HCT116 (cell line): ENCODE measurements around the gene KAZN. TPM values are rescaled to one million over a fixed set of nuclear protein-coding genes. Genes with fewer than 3 reads are reported as not detected.

ENCODE experiments used
- ATAC-seq: fragments of 200-7000 bp; cut with Tn5 transposase; 2 replicates; pipeline ENCODE4 v1.9.1; 2020; ENCODE audit warnings: mild to moderate bottlenecking, moderate library complexity
- BruUV-seq: library from RNA; stranded (reverse); fragments of 400-500 nt; replicated peaks from 2 replicates; lab custom pipeline; 2021; lab: Mats Ljungman, UMichigan
- CTCF ChIA-PET: fragments of 300-600 bp; sonication (Branson Sonifier 250); formaldehyde crosslinking; loops from one replicate; lab custom pipeline; 2021; ENCODE audit warnings: antibody characterized with exemption; lab: Charles Lee
- POLR2A ChIA-PET: fragments of 300-600, 350-600 bp; sonication (Branson Sonifier 250); formaldehyde crosslinking; loops from one replicate; lab custom pipeline; 2021; ENCODE audit warnings: antibody characterized with exemption; lab: Charles Lee
- RAD21 ChIA-PET, 2 experiments: fragments of 300-600 bp; sonication (Branson Sonifier 250); formaldehyde crosslinking; loops; one replicate each; lab custom pipeline; 2023; ENCODE audit warnings: low total read pairs in 2 of 2; ENCODE audit not compliant: uncharacterized antibody in 2 of 2, unreplicated experiment in 2 of 2, low non-redundant PET in 1 of 2; lab: Charles Lee
- DNase-seq: peaks from one replicate; pipeline ENCODE4 v3.0.0-alpha.2; 2010; ENCODE audit warnings: low read depth, low spot score
- H2AFZ ChIP-seq: fragments of 200-600 bp; shearing (Covaris generic), sonication (generic); 2 replicates; pipeline ENCODE4 v1.6.1; 2017; ENCODE audit warnings: low read depth, mixed run types, mixed read lengths, antibody characterized with exemption, low read length; ENCODE audit not compliant: poor library complexity, severe bottlenecking
- H3K27ac ChIP-seq: 2 replicates; pipeline ENCODE4 v1.5.1; 2012; ENCODE audit warnings: low read depth, low read length
- H3K27me3 ChIP-seq: fragments of 200-600 bp; sonication (generic); 2 replicates; pipeline ENCODE4 v1.6.1; 2016; ENCODE audit warnings: mixed run types, low read length, mixed read lengths; ENCODE audit not compliant: insufficient read depth
- H3K36me3 ChIP-seq, 2 experiments: fragments of 200-500 bp in 1 of 2; fragments of 200-600 bp in 1 of 2; sonication (Bioruptor generic) in 1 of 2; sonication (generic) in 1 of 2; 2 replicates each; pipeline versions ENCODE4 v1.5.1 to v1.6.1; 2014 to 2016; ENCODE audit warnings: low read length in 2 of 2, inconsistent platforms in 1 of 2, mixed read lengths in 1 of 2, mixed run types in 1 of 2; ENCODE audit not compliant: insufficient read depth in 2 of 2, control insufficient read depth in 1 of 2
- H3K4me1 ChIP-seq, 2 experiments: fragments of 200-600 bp in 1 of 2; sonication (generic) in 1 of 2; 2 replicates each; pipeline versions ENCODE4 v1.5.1 to v1.6.1; 2012 to 2017; ENCODE audit warnings: low read length in 2 of 2, inconsistent platforms in 1 of 2, mild to moderate bottlenecking in 1 of 2, mixed read lengths in 1 of 2, mixed run types in 1 of 2, moderate library complexity in 1 of 2; ENCODE audit not compliant: insufficient read depth in 2 of 2, control insufficient read depth in 1 of 2
- H3K4me2 ChIP-seq: fragments of 200-600 bp; sonication (generic); 2 replicates; pipeline ENCODE4 v1.6.1; 2017; ENCODE audit warnings: mixed run types, low read length, mixed read lengths
- H3K4me3 ChIP-seq, 2 experiments: fragments of 200-600 bp in 1 of 2; sonication (generic) in 1 of 2; replicated peaks in 1 of 2; 2 replicates each; pipeline ENCODE4 v1.5.1; 2011 to 2016; ENCODE audit warnings: low read length in 2 of 2, control low read depth in 1 of 2, low read depth in 1 of 2, mild to moderate bottlenecking in 1 of 2, mixed read lengths in 1 of 2, mixed run types in 1 of 2
- H3K79me2 ChIP-seq: fragments of 200-600 bp; sonication (generic); 2 replicates; pipeline ENCODE4 v1.6.1; 2017; ENCODE audit warnings: mild to moderate bottlenecking, mixed run types, low read length, moderate library complexity, mixed read lengths; ENCODE audit not compliant: insufficient read depth
- H3K9ac ChIP-seq: fragments of 200-600 bp; sonication (generic); 2 replicates; pipeline ENCODE4 v1.6.1; 2016; ENCODE audit warnings: low read length, mixed read lengths
- H3K9me2 ChIP-seq: fragments of 200-600 bp; sonication (generic), shearing (Covaris generic); 2 replicates; pipeline ENCODE4 v1.6.1; 2017; ENCODE audit warnings: mixed run types, mild to moderate bottlenecking, moderate library complexity; ENCODE audit not compliant: insufficient read depth
- H3K9me3 ChIP-seq, 2 experiments: fragments of 200-500 bp in 1 of 2; fragments of 200-600 bp in 1 of 2; sonication (Bioruptor generic) in 1 of 2; sonication (generic) in 1 of 2; 2 replicates each; pipeline ENCODE4 v1.6.1; 2014 to 2017; ENCODE audit warnings: low read length in 2 of 2, mixed read lengths in 2 of 2, inconsistent platforms in 1 of 2, low read depth in 1 of 2, mild to moderate bottlenecking in 1 of 2, mixed run types in 1 of 2, moderate library complexity in 1 of 2; ENCODE audit not compliant: control insufficient read depth in 1 of 2, insufficient read depth in 1 of 2
- H4K20me1 ChIP-seq: fragments of 200-600 bp; sonication (generic), shearing (Covaris generic); 2 replicates; pipeline ENCODE4 v1.6.1; 2017; ENCODE audit warnings: mixed run types, mild to moderate bottlenecking, moderate library complexity; ENCODE audit not compliant: insufficient read depth
- ATF3 ChIP-seq: IDR thresholded peaks from 2 replicates; pipeline ENCODE4 v1.6.1; 2012
- CBX3 ChIP-seq: IDR thresholded peaks from 2 replicates; pipeline ENCODE4 v1.6.1; 2012; ENCODE audit warnings: low read depth
- CEBPB ChIP-seq: IDR thresholded peaks from 2 replicates; pipeline ENCODE4 v1.6.1; 2012; ENCODE audit warnings: low read depth
- CTCF ChIP-seq, 3 experiments: fragments of 200-600 bp in 1 of 3; sonication (generic) in 1 of 3; IDR thresholded peaks in 2 of 3; conservative IDR thresholded peaks in 1 of 3; 2 replicates each; pipeline ENCODE4 v1.5.1; 2012 to 2017; ENCODE audit warnings: low read depth in 2 of 3, low read length in 2 of 3, antibody characterized with exemption in 1 of 3, borderline replicate concordance in 1 of 3, control low read depth in 1 of 3, mild to moderate bottlenecking in 1 of 3, mixed read lengths in 1 of 3, mixed run types in 1 of 3, moderate library complexity in 1 of 3; ENCODE audit not compliant: insufficient read depth in 1 of 3
- EGR1 ChIP-seq: IDR thresholded peaks from 2 replicates; pipeline ENCODE4 v1.6.1; 2012; ENCODE audit warnings: low read depth
- ELF1 ChIP-seq: IDR thresholded peaks from 2 replicates; pipeline ENCODE4 v1.6.1; 2012; ENCODE audit warnings: low read depth, borderline replicate concordance
- FOSL1 ChIP-seq: IDR thresholded peaks from 2 replicates; pipeline ENCODE4 v1.6.1; 2012; ENCODE audit warnings: low read depth
- JUND ChIP-seq: IDR thresholded peaks from 2 replicates; pipeline ENCODE4 v1.6.1; 2012
- MAX ChIP-seq: IDR thresholded peaks from 2 replicates; pipeline ENCODE4 v1.6.1; 2012
- POLR2A ChIP-seq: IDR thresholded peaks from 2 replicates; pipeline ENCODE4 v1.7.0; 2011; ENCODE audit warnings: borderline replicate concordance; ENCODE audit not compliant: insufficient read depth, insufficient read length; ENCODE audit errors: extremely low read depth
- POLR2AphosphoS5 ChIP-seq: IDR thresholded peaks from 2 replicates; pipeline ENCODE4 v1.6.1; 2011; ENCODE audit warnings: mild to moderate bottlenecking, low read depth, low read length, moderate library complexity
- RAD21 ChIP-seq: IDR thresholded peaks from 2 replicates; pipeline ENCODE4 v1.6.1; 2012; ENCODE audit warnings: low read depth, mild to moderate bottlenecking
- REST ChIP-seq: IDR thresholded peaks from 2 replicates; pipeline ENCODE4 v1.6.1; 2012; ENCODE audit warnings: low read depth
- SRF ChIP-seq: IDR thresholded peaks from 2 replicates; pipeline ENCODE4 v1.6.1; 2012; ENCODE audit warnings: low read depth
- TCF7L2 ChIP-seq: IDR thresholded peaks from 2 replicates; pipeline ENCODE4 v1.7.0; 2011; ENCODE audit warnings: borderline replicate concordance, inconsistent platforms; ENCODE audit not compliant: insufficient read depth, insufficient read length; ENCODE audit errors: extremely low read depth
- YY1 ChIP-seq: IDR thresholded peaks from 2 replicates; pipeline ENCODE4 v1.6.1; 2011; ENCODE audit warnings: low read length, low read depth, moderate library complexity, mild to moderate bottlenecking; ENCODE audit not compliant: insufficient replicate concordance; ENCODE audit errors: extremely low read depth
- ZBTB33 ChIP-seq: IDR thresholded peaks from 2 replicates; pipeline ENCODE4 v1.6.1; 2011; ENCODE audit warnings: mild to moderate bottlenecking, low read length, moderate library complexity; ENCODE audit not compliant: insufficient replicate concordance; ENCODE audit errors: extremely low read depth
- ZFX ChIP-seq: fragments of 450-650 bp; IDR thresholded peaks from 2 replicates; pipeline ENCODE4 v1.6.1; 2017
- ZNF274 ChIP-seq: fragments of 200-500 bp; sonication (Bioruptor generic); IDR thresholded peaks from 2 replicates; pipeline ENCODE4 v1.6.1; 2014; ENCODE audit warnings: mild to moderate bottlenecking, low read depth, low read length, inconsistent platforms
- intact Hi-C: fragments of 100-400 bp; cut with micrococcal nuclease; formaldehyde crosslinking; loops from 2 replicates; pipeline ENCODE4 v1.10.0; 2022
- total RNA-seq: library from RNA; stranded (reverse); gene quantifications from one replicate; pipeline ENCODE4 v1.2.1, GENCODE V29; 2021; ENCODE audit not compliant: unreplicated experiment

Gene KAZN
- total RNA-seq, 1 experiment from 2014 or later: 13.4 TPM

GRCh38 chr1:15155888-15156741 lies 557.6 kb downstream of the KAZN start:
- no peaks in the 10 kb centered on the region for H3K9me3 ChIP-seq
- H4K20me1 ChIP-seq: no peaks in the 10 kb centered on the region; the same call in 1 of the 2 replicates
- H3K4me2 ChIP-seq: no peak overlapping the region
- H3K9me2 ChIP-seq: no peaks in the 10 kb centered on the region
- H3K4me3 ChIP-seq: no peak overlapping the region
- H3K9ac ChIP-seq: no peak overlapping the region
- no peak overlapping the region for H3K27ac ChIP-seq
- peaks cover 71% of the 10 kb centered on the region for H3K79me2 ChIP-seq
- RAD21 ChIA-PET: no interaction called here
- peaks cover 15 to 53% of the 10 kb centered on the region in 2 experiments; a peak in 3 of 4 replicates for H3K4me1 ChIP-seq
- no TSS peak for BruUV-seq
- H3K27me3 ChIP-seq: no peaks in the 10 kb centered on the region
- H3K36me3 ChIP-seq: no peaks in the 10 kb centered on the region
- intact Hi-C loops: no loop called here
- CTCF ChIA-PET: no interaction called here
- no peak overlapping the region for H2AFZ ChIP-seq
- ATAC-seq (no peak), DNase-seq (no peak)
- POLR2A ChIA-PET: no interaction called here
- TF ChIP-seq CTCF (IDR thresholded peaks at IDR 0.05 in 2 of 3, conservative IDR thresholded peaks at IDR 0.05 in 1 of 3; ENCODE audit: borderline replicate concordance in 1 of 3, insufficient read depth in 1 of 3, low read depth in 2 of 3, low read length in 2 of 3) (no peak), CBX3 (no peak), ZNF274 (no peak), CEBPB (no peak), ATF3 (no peak), YY1 (no peak), TCF7L2 (no peak), EGR1 (no peak), FOSL1 (no peak), ZFX (no peak), ZBTB33 (no peak), ELF1 (no peak), JUND (no peak), REST (no peak), POLR2A (no peak), MAX (no peak), RAD21 (no peak), SRF (no peak), POLR2AphosphoS5 (no peak)
